HepG2 (cell line): ENCODE measurements around the gene ZFAND2A. TPM values are rescaled to one million over a fixed set of nuclear protein-coding genes. Genes with fewer than 3 reads are reported as not detected.

Experiments used
- AGO2 ChIP-seq: fragments of 200-400 bp; formaldehyde crosslinking; optimal IDR thresholded peaks from 2 replicates; pipeline ENCODE3; 2017; ENCODE audit warnings: mild to moderate bottlenecking, low read depth, low read length, moderate library complexity
- IKZF4 ChIP-seq: sonication (generic); formaldehyde crosslinking; IDR thresholded peaks from 2 replicates; pipeline ENCODE4 v1.5.1; 2020; ENCODE audit warnings: borderline replicate concordance, mild to moderate bottlenecking, low read depth, missing genetic modification reagents; ENCODE audit errors: not compliant biosample characterization
- KLF16 ChIP-seq, 2 experiments: sonication (generic) in 1 of 2; formaldehyde crosslinking in 1 of 2; IDR thresholded peaks; 2 replicates each; pipeline versions ENCODE4 v1.6.1 to v1.8.0; 2016 to 2023; ENCODE audit warnings: missing genetic modification reagents in 2 of 2, missing compliant biosample characterization in 1 of 2
- MAZ ChIP-seq, 2 experiments: sonication (generic) in 1 of 2; formaldehyde crosslinking in 1 of 2; IDR thresholded peaks; 2 replicates each; pipeline versions ENCODE4 v1.5.0 to v1.6.1; 2012 to 2020; ENCODE audit warnings: low read depth in 2 of 2, mild to moderate bottlenecking in 2 of 2, borderline replicate concordance in 1 of 2, improper control_type of control experiment in 1 of 2, low read length in 1 of 2, missing genetic modification reagents in 1 of 2, moderate library complexity in 1 of 2
- MTA3 ChIP-seq: sonication (generic); formaldehyde crosslinking; IDR thresholded peaks from 2 replicates; pipeline ENCODE4 v1.4.0; 2020; ENCODE audit warnings: missing genetic modification reagents
- MTF1 ChIP-seq: sonication (generic); formaldehyde crosslinking; IDR thresholded peaks from 2 replicates; pipeline ENCODE4 v1.5.0; 2020; ENCODE audit warnings: missing genetic modification reagents
- NR0B2 ChIP-seq: sonication (generic); formaldehyde crosslinking; IDR thresholded peaks from 2 replicates; pipeline ENCODE4 v1.4.0; 2020; ENCODE audit warnings: mild to moderate bottlenecking, missing genetic modification reagents
- PAWR ChIP-seq: sonication (generic); formaldehyde crosslinking; IDR thresholded peaks from 2 replicates; pipeline ENCODE4 v1.4.0; 2020; ENCODE audit warnings: missing genetic modification reagents, mild to moderate bottlenecking, borderline replicate concordance
- PLRG1 ChIP-seq: fragments of 450-650 bp; conservative IDR thresholded peaks from 2 replicates; pipeline ENCODE4 v1.6.1; 2016
- POLR2A ChIP-seq, 2 experiments: IDR thresholded peaks; 2 replicates each; pipeline ENCODE4 v1.6.1; 2011; ENCODE audit warnings: low read depth in 2 of 2, low read length in 2 of 2, mild to moderate bottlenecking in 1 of 2, moderate library complexity in 1 of 2; ENCODE audit not compliant: insufficient read depth in 1 of 2
- POLR2G ChIP-seq: fragments of 200-400 bp; formaldehyde crosslinking; IDR thresholded peaks from 2 replicates; pipeline ENCODE4 v1.6.1; 2018; ENCODE audit warnings: mild to moderate bottlenecking, low read depth, low read length, moderate library complexity
- ZBTB37 ChIP-seq: sonication (generic); formaldehyde crosslinking; IDR thresholded peaks from 2 replicates; pipeline ENCODE4 v1.4.0; 2020; ENCODE audit warnings: mild to moderate bottlenecking, missing genetic modification reagents
- ZBTB38 ChIP-seq: sonication (generic); formaldehyde crosslinking; IDR thresholded peaks from 2 replicates; pipeline ENCODE4 v1.5.1; 2020; ENCODE audit warnings: mild to moderate bottlenecking, missing genetic modification reagents
- ZC3H13 ChIP-seq: sonication (generic); formaldehyde crosslinking; IDR thresholded peaks from 2 replicates; pipeline ENCODE4 v1.8.1; 2023; ENCODE audit warnings: mild to moderate bottlenecking, missing genetic modification reagents, moderate library complexity
- ZNF20 ChIP-seq: sonication (generic); formaldehyde crosslinking; IDR thresholded peaks from 2 replicates; pipeline ENCODE4 v1.4.0; 2020; ENCODE audit warnings: mild to moderate bottlenecking, moderate library complexity, missing genetic modification reagents
- ZNF232 ChIP-seq: sonication (generic); formaldehyde crosslinking; IDR thresholded peaks from 2 replicates; pipeline ENCODE4 v1.4.0; 2020; ENCODE audit warnings: missing genetic modification reagents, borderline replicate concordance
- ZNF274 ChIP-seq: sonication (generic); formaldehyde crosslinking; IDR thresholded peaks from 2 replicates; pipeline ENCODE4 v1.5.1; 2020; ENCODE audit warnings: mild to moderate bottlenecking, missing genetic modification reagents
- ZNF432 ChIP-seq: sonication (generic); formaldehyde crosslinking; IDR thresholded peaks from 2 replicates; pipeline ENCODE4 v1.5.0; 2020; ENCODE audit warnings: missing genetic modification reagents, mild to moderate bottlenecking, borderline replicate concordance
- ZNF597 ChIP-seq: sonication (generic); formaldehyde crosslinking; IDR thresholded peaks from 2 replicates; pipeline ENCODE4 v1.5.0; 2020; ENCODE audit warnings: missing genetic modification reagents
- polyA plus RNA-seq, 8 experiments: library from polyadenylated mRNA; depleted of rRNA in 3 of 8; stranded (reverse) in 7 of 8; unstranded in 1 of 8; fragments of >200 nt; fragmentation: Illumina TruSeq in 4 of 8; extraction: Trizol in 4 of 8; gene quantifications; 2 replicates each; pipeline versions ENCODE4 v1.2.1 to v1.2.3, GENCODE V29; 2011 to 2016; ENCODE audit warnings: low read depth in 4 of 8, missing spikeins in 1 of 8, mixed read lengths in 1 of 8; ENCODE audit not compliant: insufficient read depth in 1 of 8
- total RNA-seq, 5 experiments: library from RNA; depleted of rRNA; stranded (reverse); fragments of >200 nt; fragmentation: Illumina TruSeq; extraction: Trizol; gene quantifications; 2 replicates each; pipeline ENCODE4 v1.2.3, GENCODE V29; 2016; ENCODE audit warnings: low read depth in 1 of 5

Gene ZFAND2A
- total and polyA plus RNA-seq, 2 of the 13 experiments (the other 11 are each of a cell fraction or from before 2014, with no cell fraction given) = 140 to 153 TPM

- TF ChIP-seq ZNF597 (CRISPR knock-in tag) (no peak), KLF16 (CRISPR knock-in tag; IDR thresholded peaks at IDR 0.05) (no peak), PLRG1 (no peak), POLR2G (0 out of 2 replicates have a peak, but pooled peaks have one; percentile 10), POLR2A (IDR thresholded peaks at IDR 0.05; ENCODE audit: insufficient read depth in 1 of 2, low read depth in 2 of 2, low read length in 2 of 2) (peak in 1 of 2 experiments; percentile 21; a peak in 1 of 4 replicates), AGO2 (peak; percentile 91), ZC3H13 (peak; percentile 25; the same call in 1 of the 2 replicates), MTA3 (no peak), PAWR (CRISPR knock-in tag) (no peak), ZNF274 (CRISPR knock-in tag) (no peak), MAZ (IDR thresholded peaks at IDR 0.05; ENCODE audit: borderline replicate concordance, low read depth, low read length) (no peak), MAZ (CRISPR knock-in tag; IDR thresholded peaks at IDR 0.05; ENCODE audit: low read depth) (no peak), IKZF4 (CRISPR knock-in tag) (no peak), ZBTB37 (CRISPR knock-in tag) (no peak), ZBTB38 (peak; percentile 7; the same call in 1 of the 2 replicates), MTF1 (no peak), ZNF432 (CRISPR knock-in tag) (no peak), ZNF20 (CRISPR knock-in tag) (no peak), ZNF232 (CRISPR knock-in tag) (no peak), NR0B2 (CRISPR knock-in tag) (no peak)
Observed at GRCh38 chr7:1149351-1149794, 10.6 kb downstream of the ZFAND2A start (continued).
